Loucy (cell line): ENCODE measurements around the gene CORO2A.

ENCODE experiments used
- H2AFZ ChIP-seq: fragments of 200-600 bp; sonication (generic); 2 replicates; pipeline ENCODE4 v1.6.0; 2016; ENCODE audit warnings: antibody characterized with exemption, mild to moderate bottlenecking, low read length, moderate library complexity
- H3F3A ChIP-seq: fragments of 200-600 bp; 2 replicates; pipeline ENCODE4 v1.6.0; 2016; ENCODE audit warnings: antibody characterized with exemption, low read depth, mild to moderate bottlenecking
- H3K27me3 ChIP-seq: fragments of 200-600 bp; sonication (generic); 2 replicates; pipeline ENCODE4 v1.6.1; 2014; ENCODE audit warnings: low read length, mild to moderate bottlenecking; ENCODE audit not compliant: insufficient read depth, poor library complexity, severe bottlenecking
- H3K36me3 ChIP-seq: fragments of 200-600 bp; sonication (generic); 2 replicates; pipeline ENCODE4 v1.6.1; 2016; ENCODE audit warnings: low read length; ENCODE audit not compliant: insufficient read depth
- H3K4me1 ChIP-seq: fragments of 200-600 bp; sonication (generic); 2 replicates; pipeline ENCODE4 v1.5.1; 2014; ENCODE audit warnings: low read length, mild to moderate bottlenecking; ENCODE audit not compliant: insufficient read depth, poor library complexity, severe bottlenecking
- H3K4me2 ChIP-seq: fragments of 200-600 bp; sonication (generic); 2 replicates; pipeline ENCODE4 v1.6.0; 2014; ENCODE audit warnings: antibody characterized with exemption, low read length, low read depth, mild to moderate bottlenecking; ENCODE audit not compliant: poor library complexity, severe bottlenecking
- H3K4me3 ChIP-seq: fragments of 200-600 bp; sonication (generic); 2 replicates; pipeline ENCODE4 v1.5.1; 2014; ENCODE audit warnings: low read length, mild to moderate bottlenecking, mixed read lengths; ENCODE audit not compliant: poor library complexity, severe bottlenecking
- H3K79me2 ChIP-seq: fragments of 200-600 bp; sonication (generic); 2 replicates; pipeline ENCODE4 v1.6.1; 2014; ENCODE audit warnings: low read length; ENCODE audit not compliant: insufficient read depth
- H3K9ac ChIP-seq: fragments of 200-600 bp; sonication (generic); 2 replicates; pipeline ENCODE4 v1.6.0; 2014; ENCODE audit warnings: mild to moderate bottlenecking, low read depth, low read length, moderate library complexity; ENCODE audit not compliant: poor library complexity, severe bottlenecking
- H3K9me2 ChIP-seq: fragments of 200-600 bp; sonication (generic); replicated peaks from 2 replicates; pipeline ENCODE4 v1.6.1; 2016; ENCODE audit warnings: low read depth, low read length, mixed read lengths
- H3K9me3 ChIP-seq: fragments of 200-600 bp; sonication (generic); 2 replicates; pipeline ENCODE4 v1.6.1; 2014; ENCODE audit warnings: mild to moderate bottlenecking, antibody characterized with exemption, low read length, low read depth; ENCODE audit not compliant: insufficient read depth
- H4K20me1 ChIP-seq: fragments of 200-600 bp; sonication (generic); 2 replicates; pipeline ENCODE4 v1.6.0; 2014; ENCODE audit warnings: antibody characterized with exemption, low read length, mild to moderate bottlenecking; ENCODE audit not compliant: insufficient read depth, poor library complexity, severe bottlenecking
- EZH2phosphoT487 ChIP-seq: fragments of 200-600 bp; IDR thresholded peaks from 2 replicates; pipeline ENCODE4 v1.6.1; 2018; ENCODE audit warnings: antibody characterized with exemption, mild to moderate bottlenecking, moderate library complexity, borderline replicate concordance
- TF ChIP-seq, protein P1 (sequence below): fragments of 200-600 bp; sonication (generic); conservative IDR thresholded peaks from 2 replicates; pipeline ENCODE4 v1.5.1; 2014; ENCODE audit warnings: mild to moderate bottlenecking, antibody characterized with exemption, low read length

CORO2A gene

GRCh38 chr9:98083061-98083501 is 109.4 kb downstream of the CORO2A start:
- no peaks in the 10 kb centered on the region for H3K4me1 ChIP-seq
- no peaks in the 10 kb centered on the region for H4K20me1 ChIP-seq
- no peaks in the 10 kb centered on the region for H3K9me3 ChIP-seq
- H3K9ac ChIP-seq, result no peak overlapping the region
- H2AFZ ChIP-seq, result no peak overlapping the region
- no peaks in the 10 kb centered on the region for H3K27me3 ChIP-seq
- H3K4me3 ChIP-seq, result no peak overlapping the region
- no peaks in the 10 kb centered on the region for H3K9me2 ChIP-seq
- H3K36me3 ChIP-seq, result peaks cover 58% of the 10 kb centered on the region; the same call in 1 of the 2 replicates
- H3K4me2 ChIP-seq, result no peak overlapping the region
- H3K79me2 ChIP-seq, result no peaks in the 10 kb centered on the region
- no peaks in the 10 kb centered on the region for H3F3A ChIP-seq
- no peak for TF ChIP-seq EZH2phosphoT487
- TF ChIP-seq, protein P1, sequence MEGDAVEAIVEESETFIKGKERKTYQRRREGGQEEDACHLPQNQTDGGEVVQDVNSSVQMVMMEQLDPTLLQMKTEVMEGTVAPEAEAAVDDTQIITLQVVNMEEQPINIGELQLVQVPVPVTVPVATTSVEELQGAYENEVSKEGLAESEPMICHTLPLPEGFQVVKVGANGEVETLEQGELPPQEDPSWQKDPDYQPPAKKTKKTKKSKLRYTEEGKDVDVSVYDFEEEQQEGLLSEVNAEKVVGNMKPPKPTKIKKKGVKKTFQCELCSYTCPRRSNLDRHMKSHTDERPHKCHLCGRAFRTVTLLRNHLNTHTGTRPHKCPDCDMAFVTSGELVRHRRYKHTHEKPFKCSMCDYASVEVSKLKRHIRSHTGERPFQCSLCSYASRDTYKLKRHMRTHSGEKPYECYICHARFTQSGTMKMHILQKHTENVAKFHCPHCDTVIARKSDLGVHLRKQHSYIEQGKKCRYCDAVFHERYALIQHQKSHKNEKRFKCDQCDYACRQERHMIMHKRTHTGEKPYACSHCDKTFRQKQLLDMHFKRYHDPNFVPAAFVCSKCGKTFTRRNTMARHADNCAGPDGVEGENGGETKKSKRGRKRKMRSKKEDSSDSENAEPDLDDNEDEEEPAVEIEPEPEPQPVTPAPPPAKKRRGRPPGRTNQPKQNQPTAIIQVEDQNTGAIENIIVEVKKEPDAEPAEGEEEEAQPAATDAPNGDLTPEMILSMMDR, result no peak

GRCh38 chr9:98081477-98082219 is 110.8 kb downstream of the CORO2A start:
- peaks cover 63% of the 10 kb centered on the region; the same call in 1 of the 2 replicates for H3K36me3 ChIP-seq

GRCh38 chr9:98080780-98081179 is 111.7 kb downstream of the CORO2A start:
- Histone ChIP-seq H3K4me2 (no peak overlapping the region), H4K20me1 (no peaks in the 10 kb centered on the region), H3K36me3 (peaks cover 57% of the 10 kb centered on the region; the same call in 1 of the 2 replicates), H2AFZ (no peak overlapping the region), H3K79me2 (no peaks in the 10 kb centered on the region), H3K27me3 (no peaks in the 10 kb centered on the region), H3K9me3 (no peaks in the 10 kb centered on the region), H3F3A (no peaks in the 10 kb centered on the region), H3K4me1 (no peaks in the 10 kb centered on the region), H3K4me3 (no peak overlapping the region), H3K9ac (no peak overlapping the region), H3K9me2 (no peaks in the 10 kb centered on the region)
- TF ChIP-seq, protein P1, result no peak
- no peak for TF ChIP-seq EZH2phosphoT487

More at GRCh38 chr9:98081477-98082219, 110.8 kb downstream of the CORO2A start:
- no peaks in the 10 kb centered on the region for H3K27me3 ChIP-seq
- no peaks in the 10 kb centered on the region for H3F3A ChIP-seq
- TF ChIP-seq EZH2phosphoT487, result no peak
- TF ChIP-seq, protein P1, result no peak
- no peak overlapping the region for H3K4me3 ChIP-seq
- H3K4me1 ChIP-seq, result no peaks in the 10 kb centered on the region
- H3K9me2 ChIP-seq, result no peaks in the 10 kb centered on the region
- H3K9me3 ChIP-seq, result no peaks in the 10 kb centered on the region
- no peak overlapping the region for H3K9ac ChIP-seq
- no peaks in the 10 kb centered on the region for H4K20me1 ChIP-seq
- H2AFZ ChIP-seq, result no peak overlapping the region
- no peak overlapping the region for H3K4me2 ChIP-seq
- no peaks in the 10 kb centered on the region for H3K79me2 ChIP-seq
